Thoracic aorta (tissue), 2 donors: ENCODE measurements around the gene MOV10L1. TPM values are rescaled to one million over a fixed set of nuclear protein-coding genes. Genes with fewer than 3 reads are reported as not detected.

Experiments
- ATAC-seq: fragments of 150-250 bp; one replicate; pipeline ENCODE4 v1.8.0; 2017; ENCODE audit warnings: low read depth; ENCODE audit not compliant: insufficient number of reproducible peaks, low FRiP score
- DNase-seq: peaks from one replicate; pipeline ENCODE4 v3.0.0-alpha.2; 2020; ENCODE audit warnings: low spot score
- H3K27ac ChIP-seq, 2 donors: fragments of 200-600 bp; sonication (generic); 1 replicate in 1 of 2; 2 replicates in 1 of 2; pipeline ENCODE4 v1.5.1; 2016; ENCODE audit warnings: mild to moderate bottlenecking in 2 of 2, moderate library complexity in 2 of 2
- H3K27me3 ChIP-seq: fragments of 200-600 bp; sonication (generic); replicated peaks from 2 replicates; pipeline ENCODE4 v1.6.0; 2016; ENCODE audit warnings: mild to moderate bottlenecking; ENCODE audit not compliant: insufficient read depth
- H3K36me3 ChIP-seq: fragments of 200-600 bp; sonication (generic); one replicate; pipeline ENCODE4 v1.5.1; 2016
- H3K4me1 ChIP-seq, 2 donors: fragments of 200-600 bp; sonication (generic); 1 replicate in 1 of 2; 2 replicates in 1 of 2; pipeline versions ENCODE4 v1.5.1 to v1.6.0; 2016; ENCODE audit warnings: low read depth in 2 of 2, mild to moderate bottlenecking in 1 of 2; ENCODE audit not compliant: control insufficient read depth in 1 of 2
- H3K4me3 ChIP-seq: fragments of 200-600 bp; sonication (generic); 2 replicates; pipeline ENCODE4 v1.5.1; 2016; ENCODE audit warnings: mild to moderate bottlenecking
- H3K9me3 ChIP-seq: fragments of 200-600 bp; sonication (generic); 2 replicates; pipeline ENCODE4 v1.5.1; 2016
- total RNA-seq, 2 donors: library from RNA; depleted of rRNA; stranded (reverse); fragments of >200 nt; gene quantifications; one replicate each; pipeline versions ENCODE4 v1.1.0 to v1.2.3, GENCODE V29; 2016
- TF ChIP-seq, protein P1 (sequence below): fragments of 200-600 bp; sonication (generic); IDR thresholded peaks from one replicate; pipeline ENCODE4 v1.5.1; 2019; ENCODE audit warnings: antibody characterized with exemption

MOV10L1 gene
- total RNA-seq, 2 donors from 2014 or later = 4.6 to 7.4 TPM

DNA sequence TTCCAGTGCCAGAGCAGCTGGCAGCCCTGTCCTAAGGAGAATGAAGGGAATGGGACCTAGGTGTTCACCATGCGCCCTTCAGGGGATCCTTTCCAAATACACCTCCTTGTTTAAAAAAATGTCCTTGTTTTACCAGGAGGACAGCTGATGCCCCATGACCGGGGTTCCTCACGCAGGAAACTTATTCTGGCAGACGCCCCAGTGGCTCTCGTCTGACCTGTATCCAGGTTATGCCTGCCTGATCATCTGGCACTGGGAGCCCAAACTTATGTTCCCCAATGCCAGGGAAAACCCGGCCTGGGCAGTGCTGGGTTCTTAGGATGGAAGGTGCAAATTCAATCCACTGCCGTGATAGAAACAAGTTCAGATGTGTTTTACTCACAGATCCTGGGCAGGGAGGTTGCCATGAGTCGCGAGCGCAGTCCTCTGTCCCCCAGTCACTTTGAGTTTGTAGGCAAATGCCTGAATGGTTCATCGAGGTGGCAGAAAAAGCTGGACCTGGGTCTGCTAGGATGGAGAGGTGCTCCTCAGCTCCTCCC lies 31.5 kb downstream of the MOV10L1 start:
- DNase-seq = no peak
- TF ChIP-seq, protein P1, sequence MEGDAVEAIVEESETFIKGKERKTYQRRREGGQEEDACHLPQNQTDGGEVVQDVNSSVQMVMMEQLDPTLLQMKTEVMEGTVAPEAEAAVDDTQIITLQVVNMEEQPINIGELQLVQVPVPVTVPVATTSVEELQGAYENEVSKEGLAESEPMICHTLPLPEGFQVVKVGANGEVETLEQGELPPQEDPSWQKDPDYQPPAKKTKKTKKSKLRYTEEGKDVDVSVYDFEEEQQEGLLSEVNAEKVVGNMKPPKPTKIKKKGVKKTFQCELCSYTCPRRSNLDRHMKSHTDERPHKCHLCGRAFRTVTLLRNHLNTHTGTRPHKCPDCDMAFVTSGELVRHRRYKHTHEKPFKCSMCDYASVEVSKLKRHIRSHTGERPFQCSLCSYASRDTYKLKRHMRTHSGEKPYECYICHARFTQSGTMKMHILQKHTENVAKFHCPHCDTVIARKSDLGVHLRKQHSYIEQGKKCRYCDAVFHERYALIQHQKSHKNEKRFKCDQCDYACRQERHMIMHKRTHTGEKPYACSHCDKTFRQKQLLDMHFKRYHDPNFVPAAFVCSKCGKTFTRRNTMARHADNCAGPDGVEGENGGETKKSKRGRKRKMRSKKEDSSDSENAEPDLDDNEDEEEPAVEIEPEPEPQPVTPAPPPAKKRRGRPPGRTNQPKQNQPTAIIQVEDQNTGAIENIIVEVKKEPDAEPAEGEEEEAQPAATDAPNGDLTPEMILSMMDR = no peak
- ATAC-seq = no peak

DNA sequence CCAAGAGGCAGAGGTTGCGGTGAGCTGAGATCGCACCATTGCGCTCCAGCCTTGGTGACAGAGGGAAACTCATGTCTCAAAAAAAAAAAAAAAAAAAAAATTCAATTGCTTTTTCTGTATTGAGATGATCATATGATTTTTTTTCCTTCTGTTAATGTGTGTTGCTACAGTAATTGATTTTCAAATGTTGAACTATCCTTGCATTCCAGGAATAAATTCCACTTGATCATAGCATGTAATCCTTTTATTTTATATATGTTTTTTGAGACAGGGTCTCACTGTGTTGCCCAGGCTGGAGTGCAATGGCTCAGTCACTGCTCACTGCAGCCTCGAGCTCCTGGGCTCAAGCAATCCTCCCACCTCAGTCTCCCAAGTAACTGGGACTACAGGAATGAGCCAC lies 33.3 kb downstream of the MOV10L1 start:
- peaks cover 4 to 22% of the 10 kb centered on the region in 2 donors for H3K4me1 ChIP-seq
- TF ChIP-seq, protein P1 = no peak
- ATAC-seq (no peak), DNase-seq (no peak)
- H3K36me3 ChIP-seq = no peaks in the 10 kb centered on the region
- no peaks in the 10 kb centered on the region for H3K27me3 ChIP-seq
- peaks cover 9% of the 10 kb centered on the region for H3K9me3 ChIP-seq
- no peak overlapping the region for H3K4me3 ChIP-seq
- H3K27ac ChIP-seq = no peak overlapping the region

More for the DNA sequence above, 31.5 kb downstream of the MOV10L1 start:
- Histone ChIP-seq H3K36me3 (no peaks in the 10 kb centered on the region), H3K4me1 (peaks cover 4 to 28% of the 10 kb centered on the region in 2 donors), H3K9me3 (peaks cover 9% of the 10 kb centered on the region), H3K27ac (no peak overlapping the region), H3K27me3 (no peaks in the 10 kb centered on the region), H3K4me3 (no peak overlapping the region)

DNA sequence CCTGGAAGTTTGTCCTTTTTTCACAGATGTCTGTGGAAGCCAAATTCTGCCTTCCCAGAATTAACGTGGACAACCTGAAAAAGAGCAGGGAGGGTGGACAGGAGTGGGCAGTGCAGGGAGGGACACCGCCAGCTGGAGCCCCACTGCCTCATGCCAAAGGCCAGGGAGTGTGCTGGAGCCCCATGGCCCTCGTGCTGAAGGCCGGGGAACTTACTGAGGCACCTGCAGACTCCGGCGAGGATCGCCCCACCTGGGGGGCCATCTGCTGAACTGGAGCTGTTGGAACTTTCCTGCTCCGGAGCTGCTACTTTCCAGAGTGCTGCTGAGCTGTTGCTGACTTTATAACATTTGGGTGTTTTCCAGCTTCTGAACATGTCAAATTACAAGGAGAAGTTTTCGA lies 35.2 kb downstream of the MOV10L1 start:
- DNase-seq = no peak
- Histone ChIP-seq H3K27me3 (no peaks in the 10 kb centered on the region), H3K36me3 (no peaks in the 10 kb centered on the region), H3K4me3 (no peak overlapping the region), H3K4me1 (peaks cover 0 to 2% of the 10 kb centered on the region in 2 donors), H3K27ac (no peak overlapping the region), H3K9me3 (peaks cover 9% of the 10 kb centered on the region)
- ATAC-seq = no peak
- TF ChIP-seq, protein P1 = no peak

DNA sequence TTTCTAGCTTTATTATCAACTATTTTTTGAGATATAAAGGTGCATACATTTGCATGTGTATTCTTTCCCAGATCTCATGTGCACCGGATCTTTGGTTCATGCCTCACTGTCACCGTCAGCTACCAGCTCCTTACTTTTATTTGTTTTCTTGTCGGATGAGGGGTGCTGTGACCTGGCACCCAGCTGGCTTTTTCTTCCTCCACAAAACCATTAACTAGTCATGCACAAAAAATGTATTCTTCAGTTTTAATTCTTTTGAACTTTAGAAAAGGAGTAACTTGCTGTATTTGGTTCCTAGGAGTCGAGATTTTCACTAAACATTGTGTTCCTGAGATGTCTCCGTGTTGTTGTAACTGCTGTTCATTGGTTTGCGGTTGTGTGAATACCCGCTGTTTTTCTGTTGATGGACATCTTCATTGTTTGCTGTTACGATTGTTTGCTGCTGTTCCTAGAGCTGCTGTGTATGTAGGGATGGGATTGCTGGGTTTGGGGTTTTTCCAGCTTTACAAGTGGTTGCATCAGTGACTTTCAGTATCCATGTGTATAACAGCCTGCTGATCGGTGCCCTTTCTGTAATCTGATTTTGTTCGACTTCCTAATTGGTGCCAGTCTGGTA lies 39.4 kb downstream of the MOV10L1 start:
- ATAC-seq = no peak
- Histone ChIP-seq H3K36me3 (no peaks in the 10 kb centered on the region), H3K4me1 (no peaks in the 10 kb centered on the region), H3K4me3 (no peak overlapping the region), H3K9me3 (no peaks in the 10 kb centered on the region), H3K27ac (no peak overlapping the region), H3K27me3 (no peaks in the 10 kb centered on the region)
- DNase-seq = no peak
- TF ChIP-seq, protein P1 = no peak

DNA sequence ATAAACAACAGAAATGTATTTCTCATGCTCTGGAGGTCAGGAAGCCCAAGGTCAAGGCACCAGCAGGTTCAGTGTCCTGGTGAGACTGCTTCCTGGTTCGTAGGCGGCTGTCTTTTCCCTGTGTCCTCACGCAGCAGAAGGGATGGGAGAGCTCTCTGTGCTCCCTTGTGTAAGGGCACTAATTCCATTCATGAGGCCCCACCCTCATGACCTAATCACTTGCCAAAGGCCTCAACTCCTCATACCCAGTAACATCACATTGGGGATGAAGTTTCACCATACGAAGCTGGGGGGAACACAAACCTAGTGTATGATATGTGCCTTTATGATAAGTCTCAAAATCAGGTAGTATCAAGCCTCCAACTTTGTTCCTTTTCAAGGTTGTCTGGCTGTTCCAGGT lies 42.1 kb downstream of the MOV10L1 start:
- no peak for ATAC-seq

More for the DNA sequence above, 42.1 kb downstream of the MOV10L1 start:
- TF ChIP-seq, protein P1 = no peak
- Histone ChIP-seq H3K9me3 (no peaks in the 10 kb centered on the region), H3K4me3 (no peak overlapping the region), H3K4me1 (peaks cover 0 to 10% of the 10 kb centered on the region in 2 donors), H3K27ac (no peak overlapping the region), H3K27me3 (no peaks in the 10 kb centered on the region), H3K36me3 (no peaks in the 10 kb centered on the region)
- no peak for DNase-seq
